NCI-H460 (cell line): ENCODE data around the gene FST. TPM values are rescaled to one million over a fixed set of nuclear protein-coding genes. Genes with fewer than 3 reads are reported as not detected.
A peak's percentile ranks its signal among the peaks of the same experiment; 100 is the strongest.

ENCODE experiments used
- DNase-seq: peaks from one replicate; pipeline ENCODE4 v3.0.0-alpha.2; 2016; ENCODE audit warnings: low read depth; ENCODE audit errors: extremely low read depth
- polyA plus RNA-seq: library from polyadenylated mRNA; depleted of rRNA; stranded (reverse); fragments of >200 nt; gene quantifications from 2 replicates; pipeline ENCODE4 v1.2.3, GENCODE V29; 2014; cell fraction: nucleus; rRNA removed
- total RNA-seq: library from RNA; depleted of rRNA; stranded (reverse); fragments of >200 nt; shearing (Covaris generic); gene quantifications from 2 replicates; pipeline ENCODE4 v1.2.3, GENCODE V29; 2014; rRNA removed

Gene FST
- total RNA-seq, result 71.1 and 84.8 TPM in 2 replicates
- 8.3 and 12.4 TPM in 2 replicates for polyA plus RNA-seq

GRCh38 chr5:53480416-53481158 is at the start of gene FST:
Gene FST (plus strand): TSS chr5:53480629. CDS start chr5:53480792, 163 bp downstream.
- DNase-seq, result peak; percentile 26

DNA sequence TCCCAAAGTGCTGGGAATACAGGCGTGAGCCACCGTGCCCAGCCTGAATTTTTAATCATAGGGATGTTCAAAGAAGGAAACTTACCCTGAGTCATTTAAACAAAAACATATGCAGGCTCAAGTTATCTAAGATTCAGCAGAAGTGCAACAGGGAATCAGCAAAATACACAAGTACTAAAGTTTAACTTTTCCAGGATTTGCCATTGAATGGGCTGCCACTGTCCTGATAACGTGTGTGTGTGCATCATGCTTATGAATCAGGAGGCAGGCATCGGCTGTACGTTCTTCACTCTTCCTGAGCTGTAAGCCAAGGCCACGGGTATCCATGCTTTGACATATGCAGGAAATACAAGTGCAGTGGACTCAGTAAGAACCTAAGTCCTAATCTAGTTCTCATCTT is 48.8 kb upstream of the FST start:
- no peak for DNase-seq

DNA sequence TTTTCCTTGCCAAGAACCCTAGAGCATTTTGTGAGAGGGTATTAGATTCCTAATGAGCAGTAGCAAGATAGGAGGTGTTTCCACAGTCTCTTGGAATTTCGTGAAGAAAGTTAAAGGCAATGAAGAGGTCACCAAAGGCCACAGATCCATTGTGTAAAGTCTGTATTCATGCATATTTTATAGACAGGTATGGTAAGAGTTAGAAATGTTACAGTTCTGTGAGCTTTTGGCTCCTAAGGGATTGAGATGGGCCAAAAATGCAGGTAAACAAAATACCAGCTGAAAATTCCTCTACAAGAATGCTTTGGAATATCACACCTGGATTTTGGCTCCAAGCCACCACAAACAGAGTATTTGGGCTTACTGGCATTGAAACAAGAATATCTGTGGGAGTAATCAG is 47.4 kb upstream of the FST start:
- DNase-seq, result no peak

DNA sequence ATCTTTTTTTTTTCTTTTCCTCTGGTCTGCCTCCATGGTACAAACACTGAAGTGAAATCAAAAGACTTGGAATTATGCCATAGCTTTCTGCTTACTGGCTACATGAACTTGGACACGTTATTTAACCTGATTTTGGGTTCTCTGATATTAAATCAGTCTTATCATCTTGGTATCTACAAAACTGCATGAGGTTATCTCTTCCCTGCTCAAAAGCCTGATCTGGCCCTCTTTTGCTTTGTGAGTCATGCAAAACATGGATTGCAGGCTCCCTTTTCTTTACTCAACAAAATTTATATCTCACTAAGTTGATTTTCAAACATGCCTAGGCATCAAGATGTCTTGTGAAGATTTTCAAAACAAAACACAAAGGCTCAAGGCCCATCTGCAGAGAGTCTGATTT is 45.9 kb upstream of the FST start:
- DNase-seq, result no peak

DNA sequence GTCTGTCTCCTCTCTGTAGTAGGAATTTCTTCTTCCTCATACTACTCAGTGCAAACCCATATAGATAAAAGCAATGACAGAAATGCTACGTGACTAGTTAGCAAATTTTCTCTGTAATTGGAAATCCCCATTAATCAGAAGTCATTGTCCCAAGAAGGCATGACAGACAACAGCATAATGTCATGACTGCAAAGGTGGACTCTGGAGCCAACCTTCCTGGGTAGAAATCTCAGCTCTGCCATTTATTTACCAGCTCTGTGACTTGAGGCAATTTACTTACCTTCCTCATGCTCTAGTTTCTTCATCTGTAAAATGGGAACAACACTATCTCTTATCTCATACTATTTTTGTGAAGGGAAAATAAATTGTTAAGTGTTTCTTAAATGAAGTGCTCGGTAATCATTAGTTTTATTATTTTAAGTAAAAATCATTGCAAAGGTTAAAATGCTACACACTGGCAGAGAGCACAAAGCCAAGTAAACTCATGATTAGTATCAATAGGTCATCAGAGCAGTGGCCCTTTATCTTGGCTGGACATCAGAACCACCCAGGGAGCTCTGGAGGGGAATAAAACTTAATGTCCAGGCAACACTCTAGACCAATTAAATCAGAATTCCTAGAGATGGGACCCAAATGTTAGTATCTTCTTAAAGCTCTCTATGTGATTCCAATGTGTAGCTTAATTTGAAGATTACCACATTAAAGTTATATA is 43.8 kb upstream of the FST start:
- DNase-seq, result no peak

GRCh38 chr5:53438079-53438478 is 42.4 kb upstream of the FST start:
- no peak for DNase-seq

- DNase-seq, result no peak
Measured at GRCh38 chr5:53438486-53439472, 41.6 kb upstream of the FST start.

- DNase-seq, result no peak
Measured at GRCh38 chr5:53442961-53443360, 37.5 kb upstream of the FST start.

DNA sequence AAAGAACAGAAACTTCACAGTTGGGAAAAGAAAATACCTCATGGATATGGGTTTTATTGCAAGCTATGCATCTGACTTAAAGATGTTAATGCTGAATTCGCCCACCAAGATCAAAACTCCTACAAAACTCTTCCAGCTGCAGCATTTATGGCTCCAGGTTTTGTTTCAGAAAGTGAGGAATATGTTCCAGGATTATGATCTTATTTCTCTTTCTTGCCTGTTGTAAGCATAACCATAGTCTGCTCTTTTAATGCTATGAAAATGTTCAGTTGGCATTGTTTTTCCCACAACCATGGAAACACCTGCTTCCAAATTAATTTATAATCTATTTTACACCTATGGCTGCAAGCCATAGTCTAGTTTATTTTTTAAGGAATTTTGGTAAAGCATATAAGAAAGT is 34.9 kb upstream of the FST start:
- DNase-seq, result no peak

DNA sequence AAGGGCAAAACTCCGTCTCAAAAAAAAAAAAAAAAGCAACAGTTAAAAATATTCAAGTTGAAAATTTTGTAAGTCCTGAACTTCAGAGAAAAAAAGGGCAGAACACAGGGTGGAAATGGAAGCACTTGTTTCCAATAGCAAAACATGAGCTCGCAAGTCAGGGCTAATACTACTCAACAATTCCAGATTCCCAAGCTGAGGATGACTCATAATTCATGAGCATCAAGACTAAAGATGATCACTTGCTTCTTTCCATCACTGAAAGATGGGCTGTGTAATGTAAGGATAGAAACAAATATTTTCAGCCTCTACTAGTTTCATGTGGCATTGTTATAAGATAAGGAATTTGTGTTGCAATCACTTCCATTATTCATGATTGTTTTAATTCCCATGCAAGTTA is 33.5 kb upstream of the FST start:
- no peak for DNase-seq

GRCh38 chr5:53448851-53449250 is 31.6 kb upstream of the FST start:
- no peak for DNase-seq

- DNase-seq, result no peak
Measured at GRCh38 chr5:53453898-53454718, 26.3 kb upstream of the FST start.

- DNase-seq, result no peak
Measured at GRCh38 chr5:53454719-53455000, 25.8 kb upstream of the FST start.

DNA sequence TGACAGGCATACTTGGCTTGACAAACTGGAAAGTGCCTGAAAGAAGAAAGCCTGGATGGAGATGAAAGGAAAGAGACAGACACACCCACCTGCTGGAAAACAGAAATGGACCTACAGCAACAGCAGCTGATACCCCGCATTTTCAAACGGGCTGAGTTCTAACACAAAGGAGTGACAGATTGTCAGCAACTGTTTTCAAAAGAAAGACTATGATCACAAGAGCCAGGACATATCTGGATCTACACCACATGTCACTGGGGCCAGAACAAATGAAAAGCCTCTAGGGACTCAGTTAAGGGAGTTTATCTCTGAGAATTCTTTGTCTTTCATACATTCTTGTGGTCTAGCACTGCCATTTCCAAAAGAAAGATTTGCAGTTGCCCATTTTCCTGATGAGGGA is 24.1 kb upstream of the FST start:
- no peak for DNase-seq

DNA sequence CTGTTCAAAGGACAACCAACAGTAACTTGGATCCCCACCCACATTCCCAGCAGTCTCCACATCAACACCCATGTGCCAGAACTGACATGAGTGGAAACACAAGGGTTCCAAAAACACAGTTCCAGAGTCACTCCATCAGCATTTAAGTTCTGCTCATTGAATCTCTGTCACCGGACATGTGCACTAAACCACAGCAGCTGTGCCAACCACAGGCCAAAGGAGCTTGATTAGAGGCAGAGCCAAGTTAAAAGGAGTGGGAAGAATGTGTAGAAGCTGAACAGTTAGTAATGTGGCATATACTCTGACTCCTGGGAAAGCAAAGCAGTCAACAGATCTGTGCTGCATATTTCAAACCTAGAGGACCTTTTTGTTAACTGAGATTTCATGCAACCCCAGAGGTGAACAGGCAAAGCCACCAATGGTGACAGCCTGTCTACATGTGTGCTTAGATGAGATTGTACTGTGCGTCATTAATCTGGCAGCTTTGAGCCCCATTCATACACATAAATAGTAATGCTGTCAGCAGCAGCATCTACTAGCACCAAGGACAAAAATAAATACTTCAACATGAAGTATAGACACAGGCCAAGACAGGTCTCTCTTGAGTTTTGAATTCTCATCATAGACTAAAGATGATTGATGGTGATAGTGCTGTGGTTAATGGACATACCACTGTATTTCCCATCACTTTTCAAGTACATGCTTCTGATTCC is 16.4 kb upstream of the FST start:
- DNase-seq, result no peak

DNA sequence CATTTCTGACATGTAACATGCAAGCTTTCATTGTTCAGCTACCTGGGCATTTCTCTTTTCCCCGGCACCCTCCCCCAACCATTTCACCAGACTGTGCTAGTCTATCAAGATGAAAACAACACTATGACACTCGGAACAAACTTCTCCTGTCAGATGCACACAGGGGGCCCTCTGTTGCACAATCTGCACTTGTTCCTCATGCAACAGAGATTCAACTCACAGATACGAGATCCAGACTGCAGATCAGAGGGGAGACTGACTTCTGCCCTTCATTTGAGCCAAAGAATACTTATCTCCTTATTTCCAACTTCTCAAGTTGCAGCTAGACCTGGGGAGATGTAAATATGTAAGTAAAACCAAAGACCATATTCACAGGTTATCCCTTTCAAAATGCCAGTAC is 15.7 kb upstream of the FST start:
- DNase-seq, result no peak

DNA sequence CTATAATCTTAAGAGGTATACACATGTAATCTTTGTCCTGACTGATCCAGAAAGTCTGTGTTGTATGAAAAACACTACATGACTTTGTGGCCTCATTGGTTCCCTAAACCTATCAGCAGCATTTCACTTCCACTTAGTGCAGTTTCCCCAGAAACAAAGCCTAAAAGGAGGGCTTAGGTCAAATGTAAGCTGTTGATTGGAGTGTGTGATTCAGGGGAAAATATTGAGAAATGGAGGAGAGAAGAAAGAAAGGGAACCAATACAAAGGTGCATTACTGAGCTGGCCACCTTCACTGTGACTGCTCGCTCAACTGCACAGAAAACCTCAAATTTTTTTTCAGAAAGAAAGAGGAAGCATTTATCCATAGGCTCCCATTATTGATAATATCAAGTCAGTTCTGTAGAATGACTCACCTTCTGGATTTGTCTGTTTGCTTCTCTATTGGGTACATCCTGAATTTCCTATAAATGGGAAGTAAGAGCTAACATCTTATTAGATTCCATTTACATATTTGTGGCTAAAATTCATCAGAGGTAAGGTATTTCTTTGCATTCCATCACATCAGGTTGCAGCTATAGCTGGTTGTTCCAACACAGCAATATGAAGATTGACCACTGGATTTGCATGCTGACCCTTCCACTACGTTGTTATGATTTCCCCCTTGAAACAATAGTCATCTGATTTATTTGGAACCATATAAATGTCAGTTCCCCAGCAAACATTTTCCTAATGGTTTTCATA is 10.3 kb upstream of the FST start:
- no peak for DNase-seq

DNA sequence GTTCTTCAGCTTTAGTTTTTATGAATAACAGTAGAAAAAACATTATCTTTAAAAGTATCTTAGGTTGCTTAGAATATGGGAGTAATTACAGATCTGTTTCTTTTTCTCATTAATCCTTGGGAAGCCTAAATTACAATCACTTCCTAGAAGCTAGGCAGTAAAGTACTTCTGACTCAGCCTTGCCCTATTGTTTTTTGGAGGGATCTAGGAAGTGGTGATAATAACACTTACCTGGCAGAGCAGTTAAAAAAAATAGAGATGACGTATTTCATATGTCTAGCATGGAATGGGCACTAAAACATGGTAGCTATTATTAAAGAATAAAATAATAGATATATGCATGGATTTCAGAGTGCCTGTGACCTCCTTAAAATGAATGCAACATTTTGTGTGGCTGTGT is 8.2 kb upstream of the FST start:
- no peak for DNase-seq
